Keratinocyte (primary cell): Measurements from ENCODE around the gene SH2D4B.

Experiments
- CTCF ChIP-seq, 3 experiments: IDR thresholded peaks in 1 of 3; conservative IDR thresholded peaks in 1 of 3; optimal IDR thresholded peaks in 1 of 3; 2 replicates in 2 of 3; 3 replicates in 1 of 3; pipeline versions ENCODE3 to v1.5.1; 2011; ENCODE audit warnings: low read length in 3 of 3, mild to moderate bottlenecking in 3 of 3, moderate library complexity in 2 of 3, control low read depth in 1 of 3, inconsistent platforms in 1 of 3; ENCODE audit not compliant: insufficient read depth in 2 of 3; ENCODE audit errors: extremely low read depth in 1 of 3
- EZH2 ChIP-seq: IDR thresholded peaks from one replicate; pipeline ENCODE4 v1.6.1; 2012; ENCODE audit warnings: inconsistent platforms, mild to moderate bottlenecking, low read length, moderate library complexity

- TF ChIP-seq CTCF (optimal IDR thresholded peaks at IDR 0.05 in 1 of 3, IDR thresholded peaks at IDR 0.05 in 1 of 3, conservative IDR thresholded peaks at IDR 0.05 in 1 of 3; ENCODE audit: extremely low read depth in 1 of 3, insufficient read depth in 2 of 3, low read length in 3 of 3) = no peak
- TF ChIP-seq EZH2 = no peak
Measured at GRCh38 chr10:80647173-80647833, 109.6 kb downstream of the SH2D4B start.
